ENCODE results near the gene NUF2. TPM values are rescaled to one million over a fixed set of nuclear protein-coding genes. Genes with fewer than 3 reads are reported as not detected.

NUF2 gene
- polyA plus RNA-seq, 3 donors = 0.12 to 0.37 TPM; not detected in 1

GRCh38 chr1:163347106-163347505 lies 25.4 kb downstream of the NUF2 start:
- Mint-ChIP-seq H3K36me3 (peaks cover 72 to 75% of the 10 kb centered on the region in 2 donors), H3K27ac (no peak overlapping the region), H3K27me3 (ENCODE audit: low read depth in 3 of 3) (peaks cover 0 to 1% (median 0%) of the 10 kb centered on the region in 3 donors), H3K4me3 (no peak overlapping the region), H3K4me1 (no peaks in the 10 kb centered on the region), H3K9me3 (peaks cover 0 to 1% (median 0%) of the 10 kb centered on the region in 7 donors)
- intact Hi-C loops (cut with micrococcal nuclease) = no loop called here
- no peak for DNase-seq
- no peaks in the 10 kb centered on the region for H3K4me1 ChIP-seq (ENCODE audit: control insufficient read depth in 1 of 2, insufficient read depth in 2 of 2, low read length in 2 of 2)
- H4K20me1 ChIP-seq (ENCODE audit: insufficient read depth, low read length) = no peaks in the 10 kb centered on the region
- no CpG with 5 or more reads among the region's 2 CpGs for WGBS (ENCODE audit: insufficient coverage)
- H3K4me3 ChIP-seq (replicated peaks in 1 of 3; ENCODE audit: low read depth in 2 of 3, low read length in 3 of 3) = no peak overlapping the region
- no peaks in the 10 kb centered on the region for H3K79me2 ChIP-seq (ENCODE audit: insufficient read depth, low read length)
- no peaks in the 10 kb centered on the region for H3K9me3 ChIP-seq (replicated peaks in 1 of 2; ENCODE audit: control insufficient read depth in 1 of 2, insufficient read depth in 1 of 2, low read length in 2 of 2)
- H3K27ac ChIP-seq (ENCODE audit: low read depth in 1 of 2, low read length in 2 of 2) = no peak overlapping the region
- no peak overlapping the region for H3K9ac ChIP-seq (ENCODE audit: insufficient read depth, low read length, poor library complexity, severe bottlenecking)
- no peak for TF ChIP-seq CTCF (IDR thresholded peaks at IDR 0.05)
- no peak overlapping the region for H3K4me2 ChIP-seq (replicated peaks; ENCODE audit: extremely low read depth, low read length, poor library complexity, severe bottlenecking)
- no peak overlapping the region for H2AFZ ChIP-seq (ENCODE audit: insufficient read depth, low read depth, low read length, poor library complexity, severe bottlenecking)
- H3K36me3 ChIP-seq (replicated peaks in 1 of 2; ENCODE audit: control insufficient read depth in 1 of 2, insufficient read depth in 2 of 2, low read length in 2 of 2) = peaks cover 64 to 97% of the 10 kb centered on the region in 2 donors
- H3K27me3 ChIP-seq (ENCODE audit: control insufficient read depth in 2 of 2, insufficient read depth in 2 of 2, low read length in 2 of 2) = no peaks in the 10 kb centered on the region

GRCh38 chr1:163351912-163352311 lies 30.2 kb downstream of the NUF2 start:
- Histone ChIP-seq H3K9ac (ENCODE audit: insufficient read depth, low read length, poor library complexity, severe bottlenecking) (no peak overlapping the region), H3K79me2 (ENCODE audit: insufficient read depth, low read length) (no peaks in the 10 kb centered on the region), H3K4me1 (ENCODE audit: control insufficient read depth in 1 of 2, insufficient read depth in 2 of 2, low read length in 2 of 2) (no peaks in the 10 kb centered on the region), H3K27me3 (ENCODE audit: control insufficient read depth in 2 of 2, insufficient read depth in 2 of 2, low read length in 2 of 2) (no peaks in the 10 kb centered on the region), H2AFZ (ENCODE audit: insufficient read depth, low read depth, low read length, poor library complexity, severe bottlenecking) (no peak overlapping the region), H3K4me3 (replicated peaks in 1 of 3; ENCODE audit: low read depth in 2 of 3, low read length in 3 of 3) (no peak overlapping the region), H3K9me3 (replicated peaks in 1 of 2; ENCODE audit: control insufficient read depth in 1 of 2, insufficient read depth in 1 of 2, low read length in 2 of 2) (no peaks in the 10 kb centered on the region), H3K27ac (ENCODE audit: low read depth in 1 of 2, low read length in 2 of 2) (no peak overlapping the region), H3K36me3 (replicated peaks in 1 of 2; ENCODE audit: control insufficient read depth in 1 of 2, insufficient read depth in 2 of 2, low read length in 2 of 2) (peaks cover 58 to 89% of the 10 kb centered on the region in 2 donors), H3K4me2 (replicated peaks; ENCODE audit: extremely low read depth, low read length, poor library complexity, severe bottlenecking) (no peak overlapping the region), H4K20me1 (ENCODE audit: insufficient read depth, low read length) (no peaks in the 10 kb centered on the region)
- no CpG with 5 or more reads among the region's 2 CpGs for WGBS (ENCODE audit: insufficient coverage)
- H3K9me3 Mint-ChIP-seq = no peaks in the 10 kb centered on the region
- intact Hi-C loops (cut with micrococcal nuclease) = no loop called here
- TF ChIP-seq CTCF (IDR thresholded peaks at IDR 0.05) = no peak
- peaks cover 0 to 1% (median 0%) of the 10 kb centered on the region in 3 donors for H3K27me3 Mint-ChIP-seq (ENCODE audit: low read depth in 3 of 3)
- no peaks in the 10 kb centered on the region for H3K4me1 Mint-ChIP-seq
- H3K4me3 Mint-ChIP-seq = no peak overlapping the region
- peaks cover 55 to 61% of the 10 kb centered on the region in 2 donors for H3K36me3 Mint-ChIP-seq
- H3K27ac Mint-ChIP-seq = peak overlapping the region in 1 of 7 donors; percentile 1
- DNase-seq = no peak
